Thoracic aorta (tissue), 2 donors: ENCODE measurements around the gene C12orf56. TPM values are rescaled to one million over a fixed set of nuclear protein-coding genes. Genes with fewer than 3 reads are reported as not detected.
"Not testable (repeated sequence)": the region's sequence is repeated elsewhere in the genome, so short reads cannot be mapped to it uniquely, and the experiment has no call there.

Experiments
- ATAC-seq: fragments of 150-250 bp; one replicate; pipeline ENCODE4 v1.8.0; 2017; ENCODE audit warnings: low read depth; ENCODE audit not compliant: insufficient number of reproducible peaks, low FRiP score
- DNase-seq: peaks from one replicate; pipeline ENCODE4 v3.0.0-alpha.2; 2020; ENCODE audit warnings: low spot score
- H3K27ac ChIP-seq, 2 donors: fragments of 200-600 bp; sonication (generic); 1 replicate in 1 of 2; 2 replicates in 1 of 2; pipeline ENCODE4 v1.5.1; 2016; ENCODE audit warnings: mild to moderate bottlenecking in 2 of 2, moderate library complexity in 2 of 2
- H3K27me3 ChIP-seq: fragments of 200-600 bp; sonication (generic); replicated peaks from 2 replicates; pipeline ENCODE4 v1.6.0; 2016; ENCODE audit warnings: mild to moderate bottlenecking; ENCODE audit not compliant: insufficient read depth
- H3K36me3 ChIP-seq: fragments of 200-600 bp; sonication (generic); one replicate; pipeline ENCODE4 v1.5.1; 2016
- H3K4me1 ChIP-seq, 2 donors: fragments of 200-600 bp; sonication (generic); 1 replicate in 1 of 2; 2 replicates in 1 of 2; pipeline versions ENCODE4 v1.5.1 to v1.6.0; 2016; ENCODE audit warnings: low read depth in 2 of 2, mild to moderate bottlenecking in 1 of 2; ENCODE audit not compliant: control insufficient read depth in 1 of 2
- H3K4me3 ChIP-seq: fragments of 200-600 bp; sonication (generic); 2 replicates; pipeline ENCODE4 v1.5.1; 2016; ENCODE audit warnings: mild to moderate bottlenecking
- H3K9me3 ChIP-seq: fragments of 200-600 bp; sonication (generic); 2 replicates; pipeline ENCODE4 v1.5.1; 2016
- total RNA-seq, 2 donors: library from RNA; depleted of rRNA; stranded (reverse); fragments of >200 nt; gene quantifications; one replicate each; pipeline versions ENCODE4 v1.1.0 to v1.2.3, GENCODE V29; 2016
- TF ChIP-seq, protein P1 (sequence below): fragments of 200-600 bp; sonication (generic); IDR thresholded peaks from one replicate; pipeline ENCODE4 v1.5.1; 2019; ENCODE audit warnings: antibody characterized with exemption

C12orf56 gene
- total RNA-seq, 2 donors from 2014 or later, result not detected

DNA sequence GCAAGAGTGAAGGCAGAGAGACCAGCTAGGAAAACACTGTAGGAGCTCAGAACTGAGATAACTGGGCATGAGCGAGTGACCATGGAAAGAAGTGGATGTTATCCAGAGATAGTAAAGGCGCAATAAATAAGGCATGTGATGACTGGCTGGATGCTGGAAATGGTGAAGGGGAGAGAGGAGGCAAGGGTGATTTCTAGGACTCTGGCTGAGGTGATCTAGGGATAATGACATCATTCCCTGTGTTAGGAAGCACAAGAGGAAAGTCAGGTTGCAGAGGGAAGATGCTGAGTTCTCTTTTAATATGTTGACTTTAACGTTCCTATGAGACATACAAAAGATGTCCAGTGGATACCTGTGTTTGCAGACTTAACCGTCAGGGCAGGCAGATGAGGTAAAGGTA lies 78.7 kb downstream of the C12orf56 start:
- no peak overlapping the region for H3K27ac ChIP-seq
- H3K36me3 ChIP-seq, result no peaks in the 10 kb centered on the region
- H3K4me1 ChIP-seq, result no peaks in the 10 kb centered on the region
- no peaks in the 10 kb centered on the region for H3K9me3 ChIP-seq
- H3K27me3 ChIP-seq, result no peaks in the 10 kb centered on the region
- DNase-seq (no peak), ATAC-seq (no peak)
- TF ChIP-seq, protein P1, sequence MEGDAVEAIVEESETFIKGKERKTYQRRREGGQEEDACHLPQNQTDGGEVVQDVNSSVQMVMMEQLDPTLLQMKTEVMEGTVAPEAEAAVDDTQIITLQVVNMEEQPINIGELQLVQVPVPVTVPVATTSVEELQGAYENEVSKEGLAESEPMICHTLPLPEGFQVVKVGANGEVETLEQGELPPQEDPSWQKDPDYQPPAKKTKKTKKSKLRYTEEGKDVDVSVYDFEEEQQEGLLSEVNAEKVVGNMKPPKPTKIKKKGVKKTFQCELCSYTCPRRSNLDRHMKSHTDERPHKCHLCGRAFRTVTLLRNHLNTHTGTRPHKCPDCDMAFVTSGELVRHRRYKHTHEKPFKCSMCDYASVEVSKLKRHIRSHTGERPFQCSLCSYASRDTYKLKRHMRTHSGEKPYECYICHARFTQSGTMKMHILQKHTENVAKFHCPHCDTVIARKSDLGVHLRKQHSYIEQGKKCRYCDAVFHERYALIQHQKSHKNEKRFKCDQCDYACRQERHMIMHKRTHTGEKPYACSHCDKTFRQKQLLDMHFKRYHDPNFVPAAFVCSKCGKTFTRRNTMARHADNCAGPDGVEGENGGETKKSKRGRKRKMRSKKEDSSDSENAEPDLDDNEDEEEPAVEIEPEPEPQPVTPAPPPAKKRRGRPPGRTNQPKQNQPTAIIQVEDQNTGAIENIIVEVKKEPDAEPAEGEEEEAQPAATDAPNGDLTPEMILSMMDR, result no peak
- H3K4me3 ChIP-seq, result no peak overlapping the region

DNA sequence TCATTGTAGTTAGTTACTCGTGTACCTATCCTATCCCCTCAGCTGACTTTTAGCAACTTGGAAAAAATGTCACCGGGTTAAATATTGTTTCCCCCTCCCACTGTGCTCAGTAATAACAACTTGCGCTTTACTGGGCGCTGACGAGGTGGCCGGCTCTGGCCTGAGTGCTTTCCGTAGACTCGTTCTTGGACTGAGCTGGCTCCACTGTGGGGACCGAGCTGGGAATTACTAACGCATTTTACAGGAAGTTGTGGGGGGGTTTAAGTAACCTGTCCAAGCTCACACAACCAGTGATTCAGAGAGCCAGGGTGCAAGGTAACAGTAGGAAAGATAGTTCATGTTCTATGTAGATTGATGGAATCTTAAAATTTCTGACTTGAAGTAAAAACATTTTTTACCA lies 86.0 kb downstream of the C12orf56 start:
- Histone ChIP-seq H3K36me3 (no peaks in the 10 kb centered on the region), H3K4me3 (no peak overlapping the region), H3K9me3 (no peaks in the 10 kb centered on the region), H3K4me1 (no peaks in the 10 kb centered on the region), H3K27me3 (no peaks in the 10 kb centered on the region), H3K27ac (no peak overlapping the region)
- no peak for ATAC-seq
- no peak for DNase-seq
- TF ChIP-seq, protein P1, result no peak

DNA sequence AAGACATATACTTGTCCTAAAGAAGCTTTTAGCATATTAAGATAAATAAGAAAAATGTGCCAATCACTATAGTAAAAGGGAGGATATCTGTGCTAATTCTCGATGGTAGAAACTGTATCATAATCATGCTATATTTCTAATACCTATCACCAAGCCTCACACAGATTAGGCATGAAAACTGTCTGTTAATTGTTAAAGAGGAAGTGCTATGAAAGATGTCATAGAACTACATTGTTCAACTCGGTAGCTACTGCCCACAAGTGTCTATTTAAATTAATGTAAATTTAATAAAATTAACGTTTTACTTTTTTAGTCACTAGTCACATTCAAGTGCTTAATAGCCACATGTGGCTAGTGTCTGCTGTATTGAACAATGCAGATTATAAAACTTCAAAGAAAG lies 90.9 kb downstream of the C12orf56 start:
- no peak for DNase-seq
- no peak overlapping the region for H3K27ac ChIP-seq
- H3K27me3 ChIP-seq, result no peaks in the 10 kb centered on the region
- no peak overlapping the region for H3K4me3 ChIP-seq
- no peaks in the 10 kb centered on the region for H3K36me3 ChIP-seq
- H3K9me3 ChIP-seq, result no peaks in the 10 kb centered on the region
- H3K4me1 ChIP-seq, result no peaks in the 10 kb centered on the region
- TF ChIP-seq, protein P1, result no peak
- ATAC-seq, result no peak

DNA sequence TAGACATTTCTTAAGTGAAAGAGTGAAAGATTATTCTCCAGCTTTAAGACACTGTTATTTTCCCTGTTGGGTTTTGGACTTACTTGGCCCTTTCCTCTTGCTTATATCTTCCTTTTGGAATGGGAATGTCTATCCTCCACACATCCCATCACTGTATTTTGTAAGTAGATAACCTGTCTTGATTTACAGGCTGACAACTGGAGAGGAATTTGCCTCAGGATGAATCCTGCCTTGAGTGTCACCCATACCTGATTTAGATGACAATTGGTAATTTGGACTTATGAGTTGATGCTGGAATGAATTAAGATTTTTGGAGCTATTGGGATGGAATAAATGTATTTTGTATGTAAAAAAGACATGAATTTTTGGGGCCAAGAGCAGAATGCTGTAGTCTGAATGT lies 94.3 kb downstream of the C12orf56 start:
- H3K27ac ChIP-seq, result no peak overlapping the region
- H3K4me1 ChIP-seq, result no peaks in the 10 kb centered on the region
- ATAC-seq, result no peak
- no peak for DNase-seq
- TF ChIP-seq, protein P1, result no peak
- no peaks in the 10 kb centered on the region for H3K36me3 ChIP-seq
- no peak overlapping the region for H3K4me3 ChIP-seq
- H3K27me3 ChIP-seq, result no peaks in the 10 kb centered on the region
- no peaks in the 10 kb centered on the region for H3K9me3 ChIP-seq

DNA sequence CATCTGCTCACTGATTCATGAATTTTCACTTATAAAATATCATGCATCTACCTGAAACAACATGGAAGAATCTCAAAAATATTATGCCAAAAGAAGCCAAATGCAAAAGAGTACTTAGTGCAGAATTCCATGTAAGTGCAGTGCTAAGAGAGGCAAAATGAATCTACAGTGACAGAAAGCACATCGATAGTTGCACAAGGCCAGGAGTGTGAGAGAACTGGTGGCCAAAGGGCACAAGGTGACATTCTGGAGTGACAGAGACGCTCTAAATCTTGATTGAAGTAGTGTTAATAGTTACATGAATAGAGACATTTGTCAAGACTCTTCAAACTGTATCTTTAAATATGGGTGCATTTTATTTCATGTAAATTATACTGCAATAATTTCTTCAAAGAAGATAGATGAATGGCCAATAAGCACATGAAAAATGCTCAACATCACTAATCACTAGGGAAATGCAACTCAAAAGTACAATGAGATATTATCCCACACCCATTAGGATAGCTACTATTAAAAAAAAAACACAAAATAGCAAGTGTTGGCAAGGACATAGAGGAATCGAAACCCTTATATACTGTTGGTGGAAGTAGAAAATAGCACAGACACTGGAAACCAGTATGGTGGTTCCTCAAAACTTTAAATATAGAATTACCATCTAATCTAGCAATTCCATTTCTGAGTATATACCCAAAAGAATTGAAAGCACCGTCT lies 96.7 kb downstream of the C12orf56 start:
- DNase-seq, result no peak
- Histone ChIP-seq H3K27me3 (no peaks in the 10 kb centered on the region), H3K9me3 (no peaks in the 10 kb centered on the region), H3K4me3 (no peak overlapping the region), H3K36me3 (no peaks in the 10 kb centered on the region), H3K4me1 (no peaks in the 10 kb centered on the region), H3K27ac (no peak overlapping the region)
- no peak for ATAC-seq
- TF ChIP-seq, protein P1, result no peak

DNA sequence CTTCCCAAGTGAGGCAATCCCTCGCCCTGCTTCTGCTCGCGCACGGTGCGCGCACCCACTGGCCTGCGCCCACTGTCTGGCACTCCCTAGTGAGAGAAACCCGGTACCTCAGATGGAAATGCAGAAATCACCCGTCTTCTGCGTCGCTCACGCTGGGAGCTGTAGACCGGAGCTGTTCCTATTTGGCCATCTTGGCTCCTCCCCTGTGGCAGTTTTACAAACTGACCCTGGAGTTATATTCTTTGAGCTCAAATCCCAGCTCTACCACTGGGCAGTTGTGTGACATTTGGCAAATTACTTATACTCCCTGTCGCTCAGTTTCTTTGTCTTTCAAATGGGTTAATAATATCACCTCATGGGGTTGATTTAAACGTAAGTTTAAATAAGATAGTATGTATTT lies 97.4 kb downstream of the C12orf56 start:
- H3K9me3 ChIP-seq, H3K4me1 ChIP-seq, H3K4me3 ChIP-seq, ATAC-seq, H3K27me3 ChIP-seq, H3K36me3 ChIP-seq, DNase-seq, H3K27ac ChIP-seq: not testable (repeated sequence)
